Uterus (tissue), 4 donors: ENCODE data around the gene ADD3. TPM values are rescaled to one million over a fixed set of nuclear protein-coding genes. Genes with fewer than 3 reads are reported as not detected.
"Not testable (repeated sequence)": the region's sequence is repeated elsewhere in the genome, so short reads cannot be mapped to it uniquely, and the experiment has no call there.

ENCODE experiments used
- DNase-seq, 2 donors: peaks; one replicate each; pipeline ENCODE4 v3.0.0-alpha.2; 2019 to 2020
- H3K27ac ChIP-seq, 2 donors: fragments of 200-600 bp; sonication (generic); 1 replicate in 1 of 2; 2 replicates in 1 of 2; pipeline ENCODE4 v1.5.1; 2016 to 2018
- H3K27me3 ChIP-seq, 2 donors: fragments of 200-600 bp; sonication (generic); one replicate each; pipeline ENCODE4 v1.5.1; 2018 to 2019; ENCODE audit warnings: control low read depth in 1 of 2
- H3K36me3 ChIP-seq, 2 donors: fragments of 200-600 bp; sonication (generic); one replicate each; pipeline ENCODE4 v1.5.1; 2019; ENCODE audit warnings: control low read depth in 1 of 2
- H3K4me1 ChIP-seq, 2 donors: fragments of 200-600 bp; sonication (generic); one replicate each; pipeline ENCODE4 v1.5.1; 2018 to 2019; ENCODE audit warnings: control low read depth in 1 of 2
- H3K4me3 ChIP-seq, 2 donors: fragments of 200-600 bp; sonication (generic); 1 replicate in 1 of 2; 2 replicates in 1 of 2; pipeline ENCODE4 v1.5.1; 2018 to 2019; ENCODE audit warnings: mild to moderate bottlenecking in 1 of 2
- H3K9me3 ChIP-seq, 2 donors: fragments of 200-600 bp; sonication (generic); one replicate each; pipeline ENCODE4 v1.5.1; 2019; ENCODE audit warnings: control low read depth in 1 of 2
- CTCF ChIP-seq, 4 experiments: fragments of 200-600 bp in 2 of 4; fragments of 450-650 bp in 2 of 4; sonication (generic) in 2 of 4; IDR thresholded peaks; one replicate each; pipeline ENCODE4 v1.5.1; 2016 to 2019; ENCODE audit warnings: antibody characterized with exemption in 4 of 4, mild to moderate bottlenecking in 2 of 4, moderate library complexity in 1 of 4
- POLR2A ChIP-seq, 2 donors: fragments of 450-650 bp; IDR thresholded peaks; one replicate each; pipeline ENCODE4 v1.6.1; 2016; ENCODE audit warnings: antibody characterized with exemption in 2 of 2, mild to moderate bottlenecking in 1 of 2, moderate library complexity in 1 of 2
- intact Hi-C: fragments of 100-400 bp; cut with DNase I; formaldehyde crosslinking; loops from one replicate; pipeline ENCODE4 v1.15.1; 2023; ENCODE audit warnings: low total_unique reads
- total RNA-seq, 4 donors: library from RNA; depleted of rRNA in 3 of 4; stranded (reverse); fragments of >200 nt in 3 of 4; gene quantifications; one replicate each; pipeline versions ENCODE4 v1.1.0 to v1.2.4, GENCODE V29; 2014 to 2023
- donor health status: DM: yes; HTN: yes; CAD: no.

ADD3 gene
- total RNA-seq, 4 donors from 2014 or later, result 55.0 to 935 (median 92.6) TPM

GRCh38 chr10:110042891-110043290 is 35.1 kb downstream of the ADD3 start:
- no peaks in the 10 kb centered on the region for H3K9me3 ChIP-seq
- H3K4me3 ChIP-seq, result no peak overlapping the region
- TF ChIP-seq CTCF (IDR thresholded peaks at IDR 0.05) (no peak), POLR2A (IDR thresholded peaks at IDR 0.05) (no peak)
- H3K4me1 ChIP-seq, result no peaks in the 10 kb centered on the region
- H3K27me3 ChIP-seq, result no peaks in the 10 kb centered on the region
- no peak for DNase-seq
- H3K36me3 ChIP-seq, result no peaks in the 10 kb centered on the region
- intact Hi-C loops, result no loop called here
- no peak overlapping the region for H3K27ac ChIP-seq

- TF ChIP-seq CTCF (IDR thresholded peaks at IDR 0.05) (no peak), POLR2A (IDR thresholded peaks at IDR 0.05) (no peak)
- no peaks in the 10 kb centered on the region for H3K9me3 ChIP-seq
- DNase-seq, result no peak
- no peak overlapping the region for H3K4me3 ChIP-seq
- no peaks in the 10 kb centered on the region for H3K4me1 ChIP-seq
- H3K27me3 ChIP-seq, result no peaks in the 10 kb centered on the region
- H3K27ac ChIP-seq, result no peak overlapping the region
- no peaks in the 10 kb centered on the region for H3K36me3 ChIP-seq
- intact Hi-C loops, result no loop called here
These were observed 36.9 kb downstream of the ADD3 start for GRCh38 chr10:110044681-110045080.

- no peaks in the 10 kb centered on the region for H3K27me3 ChIP-seq
- intact Hi-C loops, result no loop called here
These were observed 38.0 kb downstream of the ADD3 start for GRCh38 chr10:110045772-110046171.

GRCh38 chr10:110048145-110048544 is 40.4 kb downstream of the ADD3 start:
- intact Hi-C loops, H3K36me3 ChIP-seq, H3K9me3 ChIP-seq, DNase-seq, H3K4me3 ChIP-seq, H3K27me3 ChIP-seq, H3K27ac ChIP-seq, H3K4me1 ChIP-seq: not testable (repeated sequence)

More at GRCh38 chr10:110045772-110046171, 38.0 kb downstream of the ADD3 start:
- TF ChIP-seq POLR2A (IDR thresholded peaks at IDR 0.05) (no peak), CTCF (IDR thresholded peaks at IDR 0.05) (no peak)
- H3K4me3 ChIP-seq, result no peak overlapping the region
- DNase-seq, result no peak
- no peaks in the 10 kb centered on the region for H3K9me3 ChIP-seq
- no peak overlapping the region for H3K27ac ChIP-seq
- no peaks in the 10 kb centered on the region for H3K36me3 ChIP-seq
- no peaks in the 10 kb centered on the region for H3K4me1 ChIP-seq

GRCh38 chr10:110048781-110049180 is 41.0 kb downstream of the ADD3 start:
- DNase-seq, result no peak
- Histone ChIP-seq H3K9me3 (no peaks in the 10 kb centered on the region), H3K4me1 (no peaks in the 10 kb centered on the region), H3K4me3 (no peak overlapping the region), H3K36me3 (no peaks in the 10 kb centered on the region), H3K27me3 (no peaks in the 10 kb centered on the region), H3K27ac (no peak overlapping the region)
- intact Hi-C loops, result no loop called here
- TF ChIP-seq CTCF (IDR thresholded peaks at IDR 0.05), result no peak
- no peak for TF ChIP-seq POLR2A (IDR thresholded peaks at IDR 0.05)

- H3K27ac ChIP-seq, intact Hi-C loops, DNase-seq, H3K36me3 ChIP-seq, H3K27me3 ChIP-seq, H3K4me3 ChIP-seq, H3K9me3 ChIP-seq, H3K4me1 ChIP-seq: not testable (repeated sequence)
These were observed 42.3 kb downstream of the ADD3 start for GRCh38 chr10:110049889-110050591.
